SK-N-SH treated with all-trans-retinoic acid at 6 μM for 48 hours (cell line): Measurements from ENCODE around the gene MYH9.

ENCODE experiments used
- ZC3H10 ChIP-seq: fragments of 250-450 bp; sonication (Bioruptor Pico); IDR thresholded peaks from 2 replicates; pipeline ENCODE4 v1.5.1; 2021; ENCODE audit warnings: mild to moderate bottlenecking, moderate library complexity
- TF ChIP-seq, protein P1 (sequence below): fragments of 250-450 bp; sonication (Bioruptor Pico); IDR thresholded peaks from 2 replicates; pipeline ENCODE4 v1.8.0; 2021; ENCODE audit warnings: low read depth, mild to moderate bottlenecking, moderate library complexity, borderline replicate concordance

- TF ChIP-seq ZC3H10 (CRISPR knock-in tag): no peak
- TF ChIP-seq, protein P1, sequence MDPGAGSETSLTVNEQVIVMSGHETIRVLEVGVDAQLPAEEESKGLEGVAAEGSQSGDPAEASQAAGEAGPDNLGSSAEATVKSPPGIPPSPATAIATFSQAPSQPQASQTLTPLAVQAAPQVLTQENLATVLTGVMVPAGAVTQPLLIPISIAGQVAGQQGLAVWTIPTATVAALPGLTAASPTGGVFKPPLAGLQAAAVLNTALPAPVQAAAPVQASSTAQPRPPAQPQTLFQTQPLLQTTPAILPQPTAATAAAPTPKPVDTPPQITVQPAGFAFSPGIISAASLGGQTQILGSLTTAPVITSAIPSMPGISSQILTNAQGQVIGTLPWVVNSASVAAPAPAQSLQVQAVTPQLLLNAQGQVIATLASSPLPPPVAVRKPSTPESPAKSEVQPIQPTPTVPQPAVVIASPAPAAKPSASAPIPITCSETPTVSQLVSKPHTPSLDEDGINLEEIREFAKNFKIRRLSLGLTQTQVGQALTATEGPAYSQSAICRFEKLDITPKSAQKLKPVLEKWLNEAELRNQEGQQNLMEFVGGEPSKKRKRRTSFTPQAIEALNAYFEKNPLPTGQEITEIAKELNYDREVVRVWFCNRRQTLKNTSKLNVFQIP: no peak
Observed at GRCh38 chr22:36374603-36375024, 13.2 kb downstream of the MYH9 start.
